ENCODE results near the gene PHF21A. TPM values are rescaled to one million over a fixed set of nuclear protein-coding genes. Genes with fewer than 3 reads are reported as not detected.
A peak's percentile ranks its signal among the peaks of the same experiment; 100 is the strongest.

Gene PHF21A
- polyA plus RNA-seq, 10 donors: 26.8 to 44.2 (median 33.1) TPM

GRCh38 chr11:45934580-45935318 is 186.5 kb downstream of the PHF21A start:
- no peak for DNase-seq

GRCh38 chr11:45933846-45934579 is 187.2 kb downstream of the PHF21A start:
- no peak for DNase-seq

GRCh38 chr11:45933131-45933831 is 188.0 kb downstream of the PHF21A start:
- DNase-seq: no peak

- DNase-seq: no peak
Observed at GRCh38 chr11:45932217-45932616, 189.0 kb downstream of the PHF21A start.

- no peak for DNase-seq
Observed at GRCh38 chr11:45931739-45932138, 189.5 kb downstream of the PHF21A start.

GRCh38 chr11:45930951-45931570 is 190.2 kb downstream of the PHF21A start:
- no peak for DNase-seq

GRCh38 chr11:45930031-45930794 is 191.0 kb downstream of the PHF21A start:
- no peak for DNase-seq

- no peak for DNase-seq
Observed at GRCh38 chr11:45929486-45930030, 191.7 kb downstream of the PHF21A start.

GRCh38 chr11:45928535-45929215 is 192.6 kb downstream of the PHF21A start:
- no peak for DNase-seq

GRCh38 chr11:45927684-45928413 is 193.4 kb downstream of the PHF21A start:
- DNase-seq: no peak

- DNase-seq: no peak
Observed at GRCh38 chr11:45927332-45927683, 193.9 kb downstream of the PHF21A start.

- no peak for DNase-seq
Observed at GRCh38 chr11:45926536-45927331, 194.5 kb downstream of the PHF21A start.

- peak in 1 of 3 donors; percentile 10 for DNase-seq
Observed at GRCh38 chr11:45926001-45926401, 195.3 kb downstream of the PHF21A start.

- DNase-seq: no peak
Observed at GRCh38 chr11:45925550-45925949, 195.7 kb downstream of the PHF21A start.

- DNase-seq: peak in 1 of 3 donors; percentile 4
Observed at GRCh38 chr11:45924927-45925326, 196.3 kb downstream of the PHF21A start.

GRCh38 chr11:45924036-45924915 is 197.0 kb downstream of the PHF21A start:
- DNase-seq: peak in 1 of 3 donors; percentile 10

GRCh38 chr11:45922425-45923082 is 198.7 kb downstream of the PHF21A start, which contains the start of gene LARGE2:
Gene LARGE2 (plus strand): TSS chr11:45922656. CDS start chr11:45922883, 227 bp downstream.
- peak in 1 of 3 donors; percentile 25 for DNase-seq
